ENCODE data around the gene DLG3.

DNA sequence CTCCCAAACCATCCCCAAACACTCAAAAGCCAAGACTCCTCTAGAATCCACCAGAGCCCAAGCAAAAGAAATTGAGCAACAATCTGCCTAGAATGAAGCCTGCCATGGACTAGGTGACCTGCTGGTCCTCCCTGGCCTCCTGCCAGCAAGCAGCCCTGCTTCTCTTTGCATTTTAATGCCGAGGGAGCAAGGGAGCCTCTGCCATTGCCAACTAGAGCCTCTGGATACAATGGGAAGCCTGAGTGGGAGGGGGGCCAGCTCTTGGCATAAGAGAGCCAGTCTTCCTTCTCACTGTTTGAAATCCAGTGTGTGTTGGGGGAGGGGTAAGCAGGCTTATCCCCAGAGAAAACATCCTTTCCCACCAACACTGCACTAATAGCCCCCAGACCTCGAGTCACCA, 23.0 kb upstream of the DLG3 start:
- TF ChIP-seq, protein P1, sequence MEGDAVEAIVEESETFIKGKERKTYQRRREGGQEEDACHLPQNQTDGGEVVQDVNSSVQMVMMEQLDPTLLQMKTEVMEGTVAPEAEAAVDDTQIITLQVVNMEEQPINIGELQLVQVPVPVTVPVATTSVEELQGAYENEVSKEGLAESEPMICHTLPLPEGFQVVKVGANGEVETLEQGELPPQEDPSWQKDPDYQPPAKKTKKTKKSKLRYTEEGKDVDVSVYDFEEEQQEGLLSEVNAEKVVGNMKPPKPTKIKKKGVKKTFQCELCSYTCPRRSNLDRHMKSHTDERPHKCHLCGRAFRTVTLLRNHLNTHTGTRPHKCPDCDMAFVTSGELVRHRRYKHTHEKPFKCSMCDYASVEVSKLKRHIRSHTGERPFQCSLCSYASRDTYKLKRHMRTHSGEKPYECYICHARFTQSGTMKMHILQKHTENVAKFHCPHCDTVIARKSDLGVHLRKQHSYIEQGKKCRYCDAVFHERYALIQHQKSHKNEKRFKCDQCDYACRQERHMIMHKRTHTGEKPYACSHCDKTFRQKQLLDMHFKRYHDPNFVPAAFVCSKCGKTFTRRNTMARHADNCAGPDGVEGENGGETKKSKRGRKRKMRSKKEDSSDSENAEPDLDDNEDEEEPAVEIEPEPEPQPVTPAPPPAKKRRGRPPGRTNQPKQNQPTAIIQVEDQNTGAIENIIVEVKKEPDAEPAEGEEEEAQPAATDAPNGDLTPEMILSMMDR (IDR thresholded peaks at IDR 0.05): no peak
- TF ChIP-seq POLR2A (IDR thresholded peaks at IDR 0.05) (no peak), EP300 (IDR thresholded peaks at IDR 0.05) (no peak)

Measured in tibial nerve (tissue), 4 donors.